SK-N-MC (cell line): ENCODE measurements around the gene ECSIT.

Experiments
- EZH2 ChIP-seq: fragments of 200-600 bp; sonication (generic); IDR thresholded peaks from one replicate; pipeline ENCODE4 v1.6.1; 2017; ENCODE audit warnings: antibody characterized with exemption
- FOXP2 ChIP-seq: optimal IDR thresholded peaks from 2 replicates; pipeline ENCODE3; 2011; ENCODE audit warnings: mild to moderate bottlenecking, moderate library complexity; ENCODE audit not compliant: insufficient read depth; ENCODE audit errors: extremely low read length, control extremely low read depth
- POLR2AphosphoS5 ChIP-seq: IDR thresholded peaks from 2 replicates; pipeline ENCODE4 v1.6.1; 2012; ENCODE audit warnings: mild to moderate bottlenecking, low read depth, low read length, borderline replicate concordance

GRCh38 chr19:11534538-11534937 is 5.6 kb upstream of the ECSIT start:
- TF ChIP-seq EZH2 (no peak), POLR2AphosphoS5 (no peak), FOXP2 (no peak)
